ENCODE results near the gene SPSB3. TPM values are rescaled to one million over a fixed set of nuclear protein-coding genes. Genes with fewer than 3 reads are reported as not detected.
"Not testable (repeated sequence)": the region's sequence is repeated elsewhere in the genome, so short reads cannot be mapped to it uniquely, and the experiment has no call there.

The SPSB3 gene
- total and polyA plus RNA-seq, 2 of the 13 experiments (the other 11 are each of a cell fraction or from before 2014, with no cell fraction given), result 13.2 to 21.9 TPM

GRCh38 chr16:1732551-1732987 lies 49.8 kb downstream of the SPSB3 start:
- ATAC-seq; H4K20me1 ChIP-seq (ENCODE audit: insufficient read depth, low read length); H3K79me2 ChIP-seq (ENCODE audit: insufficient read depth, low read length); DNase-seq (ENCODE audit: low spot score); H3K27ac ChIP-seq (ENCODE audit: extremely low read length, insufficient read depth, low read length); BruUV-seq (replicated peaks); H3K4me2 ChIP-seq (ENCODE audit: low read depth, low read length); intact Hi-C loops (cut with micrococcal nuclease; ENCODE audit: unreplicated experiment); H3K27me3 ChIP-seq (ENCODE audit: control insufficient read depth in 1 of 2, insufficient read depth in 2 of 2, low read length in 2 of 2); H3K4me3 ChIP-seq (replicated peaks in 1 of 3; ENCODE audit: insufficient read depth in 1 of 3, low read depth in 2 of 3, low read length in 3 of 3); H3K9ac ChIP-seq (ENCODE audit: insufficient read depth, low read depth, low read length); POLR2A ChIA-PET; CTCF ChIA-PET (ENCODE audit: low intra/inter-chr PET ratio, low total read pairs); in situ Hi-C loops (cut with HindIII; ENCODE audit: extremely low pct_ligation_motif_present, low pct_unique_long_range_greater_than_20kb); H2AFZ ChIP-seq (ENCODE audit: low read length); H3K4me1 ChIP-seq (ENCODE audit: insufficient read depth, low read length); FAIRE-seq: not testable (repeated sequence)
- H3K36me3 ChIP-seq (replicated peaks in 1 of 2; ENCODE audit: control insufficient read depth in 1 of 2, insufficient read depth in 2 of 2, low read length in 2 of 2), result peaks cover 23 to 41% of the 10 kb centered on the region in 2 experiments; a peak in 4 of 5 replicates
- 93% methylated on average over 18 of the region's 21 CpGs for WGBS (ENCODE audit: low lambda C conversion rate)
- 0 out of 2 replicates have a peak, but pooled peaks have one; percentile 70 for TF ChIP-seq HNRNPL (IDR thresholded peaks at IDR 0.05; ENCODE audit: low read depth, low read length)
- H3K9me3 ChIP-seq (ENCODE audit: low read length), result peaks cover 11% of the 10 kb centered on the region

- no TSS peak for BruUV-seq (replicated peaks)
- no peak for TF ChIP-seq ZIK1 (CRISPR knock-in tag; IDR thresholded peaks at IDR 0.05; ENCODE audit: borderline replicate concordance, low read depth)
- no peak for TF ChIP-seq ZNF484 (CRISPR knock-in tag; IDR thresholded peaks at IDR 0.05; ENCODE audit: borderline replicate concordance, low read depth)
- no peak for TF ChIP-seq FLYWCH1 (CRISPR knock-in tag; IDR thresholded peaks at IDR 0.05)
- TF ChIP-seq ZNF121 (CRISPR knock-in tag; IDR thresholded peaks at IDR 0.05), result no peak
- TF ChIP-seq CBX1 (IDR thresholded peaks at IDR 0.05; ENCODE audit: low read depth), result no peak
- no peak for TF ChIP-seq IRF2 (CRISPR knock-in tag; IDR thresholded peaks at IDR 0.05)
- Histone ChIP-seq H3K4me1 (ENCODE audit: insufficient read depth, low read length) (no peaks in the 10 kb centered on the region), H3K79me2 (ENCODE audit: insufficient read depth, low read length) (no peaks in the 10 kb centered on the region), H3K4me3 (replicated peaks in 1 of 3; ENCODE audit: insufficient read depth in 1 of 3, low read depth in 2 of 3, low read length in 3 of 3) (no peak overlapping the region), H4K20me1 (ENCODE audit: insufficient read depth, low read length) (no peaks in the 10 kb centered on the region), H3K9ac (ENCODE audit: insufficient read depth, low read depth, low read length) (no peak overlapping the region), H2AFZ (ENCODE audit: low read length) (no peak overlapping the region), H3K4me2 (ENCODE audit: low read depth, low read length) (no peak overlapping the region), H3K36me3 (replicated peaks in 1 of 2; ENCODE audit: control insufficient read depth in 1 of 2, insufficient read depth in 2 of 2, low read length in 2 of 2) (peaks cover 26 to 46% of the 10 kb centered on the region in 2 experiments; a peak in 4 of 5 replicates), H3K27ac (ENCODE audit: extremely low read length, insufficient read depth, low read length) (no peak overlapping the region), H3K27me3 (ENCODE audit: control insufficient read depth in 1 of 2, insufficient read depth in 2 of 2, low read length in 2 of 2) (no peaks in the 10 kb centered on the region; a peak in 1 of 5 replicates), H3K9me3 (ENCODE audit: low read length) (peaks cover 11% of the 10 kb centered on the region)
- no peak for ATAC-seq
- WGBS (ENCODE audit: low lambda C conversion rate), result 89% methylated on average over 11 of the region's 14 CpGs
- ChIA-PET POLR2A (no interaction called here), CTCF (ENCODE audit: low intra/inter-chr PET ratio, low total read pairs) (no interaction called here)
- intact Hi-C loops (cut with micrococcal nuclease; ENCODE audit: unreplicated experiment) (no loop called here), in situ Hi-C loops (cut with HindIII; ENCODE audit: extremely low pct_ligation_motif_present, low pct_unique_long_range_greater_than_20kb) (no loop called here)
- FAIRE-seq, result no peak
- no peak for DNase-seq (ENCODE audit: low spot score)
Observed at GRCh38 chr16:1732071-1732470, 50.3 kb downstream of the SPSB3 start.

All from HepG2 (cell line).